ENCODE results near the gene EPB41L5.
"Not testable (repeated sequence)": the region's sequence is repeated elsewhere in the genome, so short reads cannot be mapped to it uniquely, and the experiment has no call there.

The EPB41L5 gene

GRCh38 chr2:120029672-120030640, 17.1 kb downstream of the EPB41L5 start:
- DNase-seq (ENCODE audit: low spot score), result no peak

GRCh38 chr2:120032297-120032696, 19.4 kb downstream of the EPB41L5 start:
- DNase-seq (ENCODE audit: low spot score), result no peak

- DNase-seq (ENCODE audit: low spot score), result no peak
These were observed 21.1 kb downstream of the EPB41L5 start for GRCh38 chr2:120034027-120034426.

GRCh38 chr2:120034621-120035020, 21.7 kb downstream of the EPB41L5 start:
- no peak for DNase-seq (ENCODE audit: low spot score)

- DNase-seq (ENCODE audit: low spot score), result no peak
These were observed 23.3 kb downstream of the EPB41L5 start for GRCh38 chr2:120036145-120036544.

- no peak for DNase-seq (ENCODE audit: low spot score)
These were observed 25.2 kb downstream of the EPB41L5 start for GRCh38 chr2:120037995-120038541.

GRCh38 chr2:120042359-120042758, 29.5 kb downstream of the EPB41L5 start:
- DNase-seq (ENCODE audit: low spot score), result no peak

GRCh38 chr2:120044336-120044735, 31.5 kb downstream of the EPB41L5 start:
- DNase-seq (ENCODE audit: low spot score), result no peak

GRCh38 chr2:120045775-120046174, 32.9 kb downstream of the EPB41L5 start:
- DNase-seq (ENCODE audit: low spot score), result not testable (repeated sequence)

- not testable (repeated sequence) for DNase-seq (ENCODE audit: low spot score)
These were observed 33.4 kb downstream of the EPB41L5 start for GRCh38 chr2:120046252-120046651.

GRCh38 chr2:120052597-120052996, 39.7 kb downstream of the EPB41L5 start:
- no peak for DNase-seq (ENCODE audit: low spot score)

- DNase-seq (ENCODE audit: low spot score), result no peak
These were observed 41.0 kb downstream of the EPB41L5 start for GRCh38 chr2:120053891-120054290.

GRCh38 chr2:120059483-120059882, 46.6 kb downstream of the EPB41L5 start:
- DNase-seq (ENCODE audit: low spot score), result no peak

GRCh38 chr2:120060088-120060623, 47.3 kb downstream of the EPB41L5 start:
- DNase-seq (ENCODE audit: low spot score), result no peak

- DNase-seq (ENCODE audit: low spot score), result no peak
These were observed 51.8 kb downstream of the EPB41L5 start for GRCh38 chr2:120064664-120065063.

- DNase-seq (ENCODE audit: low spot score), result no peak
These were observed 54.1 kb downstream of the EPB41L5 start for GRCh38 chr2:120066800-120067547.

GRCh38 chr2:120068040-120068658, 55.3 kb downstream of the EPB41L5 start:
- DNase-seq (ENCODE audit: low spot score), result not testable (repeated sequence)

- no peak for DNase-seq (ENCODE audit: low spot score)
These were observed 62.7 kb downstream of the EPB41L5 start for GRCh38 chr2:120075545-120075944.

- DNase-seq (ENCODE audit: low spot score), result no peak
These were observed 65.0 kb downstream of the EPB41L5 start for GRCh38 chr2:120077896-120078295.

- no peak for DNase-seq (ENCODE audit: low spot score)
These were observed 66.8 kb downstream of the EPB41L5 start for GRCh38 chr2:120079647-120080046.

- DNase-seq (ENCODE audit: low spot score), result no peak
These were observed 78.6 kb downstream of the EPB41L5 start for GRCh38 chr2:120091436-120091835.

GRCh38 chr2:120094795-120095194, 81.9 kb downstream of the EPB41L5 start:
- no peak for DNase-seq (ENCODE audit: low spot score)
